ENCODE measurements around the gene SPACDR. TPM values are rescaled to one million over a fixed set of nuclear protein-coding genes. Genes with fewer than 3 reads are reported as not detected.
"Not testable (repeated sequence)": the region's sequence is repeated elsewhere in the genome, so short reads cannot be mapped to it uniquely, and the experiment has no call there.

SPACDR gene
- total and polyA plus RNA-seq, 7 donors: 0.63 to 0.95 TPM; not detected in 5

DNA sequence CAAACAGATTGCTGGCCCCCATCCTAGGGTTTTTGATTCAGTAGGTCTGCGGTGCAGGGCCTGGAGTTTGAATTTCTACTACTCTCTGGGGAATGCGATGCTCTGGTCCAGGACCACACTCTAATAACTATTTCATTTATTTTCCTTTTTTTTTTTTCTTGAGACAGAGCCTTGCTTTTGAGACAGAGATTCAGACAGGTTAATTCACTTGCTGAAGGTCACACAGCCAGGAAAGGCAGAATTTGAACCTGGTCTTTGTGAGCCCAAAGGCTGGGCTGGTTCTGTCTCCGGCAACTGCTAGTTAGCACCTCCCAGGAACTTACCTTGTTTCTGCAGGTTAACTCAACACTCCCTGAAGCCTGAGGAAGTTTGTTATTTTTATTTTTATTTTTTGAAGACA, 11.5 kb downstream of the SPACDR start:
- Histone ChIP-seq H3K27ac (no peak overlapping the region), H3K9me3 (no peaks in the 10 kb centered on the region), H3K4me1 (peaks cover 0 to 7% (median 2%) of the 10 kb centered on the region in 4 donors), H3K27me3 (no peaks in the 10 kb centered on the region), H3K36me3 (no peaks in the 10 kb centered on the region), H3K4me3 (no peak overlapping the region)
- intact Hi-C loops (cut with DNase I): no loop called here
- TF ChIP-seq EP300 (IDR thresholded peaks at IDR 0.05) (no peak), POLR2A (IDR thresholded peaks at IDR 0.05) (no peak), POLR2AphosphoS5 (IDR thresholded peaks at IDR 0.05) (no peak)
- TF ChIP-seq, protein P1, sequence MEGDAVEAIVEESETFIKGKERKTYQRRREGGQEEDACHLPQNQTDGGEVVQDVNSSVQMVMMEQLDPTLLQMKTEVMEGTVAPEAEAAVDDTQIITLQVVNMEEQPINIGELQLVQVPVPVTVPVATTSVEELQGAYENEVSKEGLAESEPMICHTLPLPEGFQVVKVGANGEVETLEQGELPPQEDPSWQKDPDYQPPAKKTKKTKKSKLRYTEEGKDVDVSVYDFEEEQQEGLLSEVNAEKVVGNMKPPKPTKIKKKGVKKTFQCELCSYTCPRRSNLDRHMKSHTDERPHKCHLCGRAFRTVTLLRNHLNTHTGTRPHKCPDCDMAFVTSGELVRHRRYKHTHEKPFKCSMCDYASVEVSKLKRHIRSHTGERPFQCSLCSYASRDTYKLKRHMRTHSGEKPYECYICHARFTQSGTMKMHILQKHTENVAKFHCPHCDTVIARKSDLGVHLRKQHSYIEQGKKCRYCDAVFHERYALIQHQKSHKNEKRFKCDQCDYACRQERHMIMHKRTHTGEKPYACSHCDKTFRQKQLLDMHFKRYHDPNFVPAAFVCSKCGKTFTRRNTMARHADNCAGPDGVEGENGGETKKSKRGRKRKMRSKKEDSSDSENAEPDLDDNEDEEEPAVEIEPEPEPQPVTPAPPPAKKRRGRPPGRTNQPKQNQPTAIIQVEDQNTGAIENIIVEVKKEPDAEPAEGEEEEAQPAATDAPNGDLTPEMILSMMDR (IDR thresholded peaks at IDR 0.05): no peak
- no peak for DNase-seq
- 90 to 92% methylated on average over 3 of the region's 3 CpGs for WGBS, 2 donors

DNA sequence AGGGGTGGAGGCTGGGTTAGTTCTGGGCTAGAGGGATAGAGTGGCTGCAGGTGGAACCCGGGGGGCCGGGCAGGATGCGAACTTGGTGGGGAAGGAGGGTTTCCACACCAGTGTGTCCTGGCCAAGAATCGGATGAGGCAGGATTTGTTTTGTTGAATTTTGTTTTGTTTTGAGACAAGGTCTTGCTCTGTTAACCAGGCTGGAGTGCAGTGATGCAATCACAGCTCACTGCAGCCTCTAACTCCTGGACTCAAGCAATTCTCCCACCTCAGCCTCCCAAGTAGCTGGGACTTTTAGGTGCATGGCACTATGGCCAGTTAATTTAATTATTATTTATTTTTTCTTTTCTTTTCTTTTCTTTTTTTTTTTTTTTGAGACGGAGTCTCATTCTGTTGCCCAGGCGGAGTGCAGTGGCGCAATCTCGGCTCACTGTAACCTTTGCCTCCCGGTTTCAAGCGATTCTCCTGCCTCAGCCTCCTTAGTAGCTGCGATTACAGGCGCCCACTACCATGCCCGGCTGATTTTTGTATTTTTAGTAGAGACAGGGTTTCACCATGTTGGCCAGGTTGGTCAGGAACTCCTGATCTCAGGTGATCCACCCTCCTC, 14.8 kb downstream of the SPACDR start:
- Histone ChIP-seq H3K27ac (peak overlapping the region in 3 of 4 donors; percentile 86 to 87 (median 87)), H3K4me3 (no peak overlapping the region), H3K4me1 (peaks cover 0 to 7% (median 2%) of the 10 kb centered on the region in 4 donors), H3K27me3 (no peaks in the 10 kb centered on the region), H3K36me3 (no peaks in the 10 kb centered on the region), H3K9me3 (no peaks in the 10 kb centered on the region)
- DNase-seq: no peak
- 90 to 93% methylated on average over 13 of the region's 13 CpGs for WGBS, 2 donors
- TF ChIP-seq POLR2AphosphoS5 (IDR thresholded peaks at IDR 0.05) (no peak), POLR2A (IDR thresholded peaks at IDR 0.05) (no peak), EP300 (IDR thresholded peaks at IDR 0.05) (no peak)
- TF ChIP-seq, protein P1 (IDR thresholded peaks at IDR 0.05): no peak
- intact Hi-C loops (cut with DNase I): no loop called here

DNA sequence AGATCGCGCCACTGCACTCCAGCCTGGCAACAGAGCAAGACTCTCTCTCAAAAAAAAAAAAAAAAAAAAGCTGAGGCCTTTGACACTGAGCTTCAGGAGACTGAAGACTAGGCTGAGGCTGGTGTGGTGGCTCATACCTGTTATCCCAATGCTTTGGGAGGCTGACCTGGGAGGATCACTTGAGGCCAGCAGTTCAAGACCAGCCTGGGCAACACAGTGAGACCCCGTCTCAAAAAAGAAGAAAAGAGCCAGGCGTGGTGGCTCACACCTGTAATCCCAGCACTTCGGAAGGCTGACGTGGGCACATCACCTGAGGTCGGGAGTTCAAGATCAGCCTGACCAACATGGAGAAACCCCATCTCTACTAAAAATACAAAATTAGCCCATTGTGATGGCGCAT, 16.7 kb downstream of the SPACDR start:
- H3K4me3 ChIP-seq; DNase-seq; H3K9me3 ChIP-seq; H3K36me3 ChIP-seq; H3K27ac ChIP-seq; intact Hi-C loops (cut with DNase I); H3K4me1 ChIP-seq; H3K27me3 ChIP-seq: not testable (repeated sequence)
- WGBS, 2 donors: 97% methylated on average over 8 of the region's 8 CpGs

DNA sequence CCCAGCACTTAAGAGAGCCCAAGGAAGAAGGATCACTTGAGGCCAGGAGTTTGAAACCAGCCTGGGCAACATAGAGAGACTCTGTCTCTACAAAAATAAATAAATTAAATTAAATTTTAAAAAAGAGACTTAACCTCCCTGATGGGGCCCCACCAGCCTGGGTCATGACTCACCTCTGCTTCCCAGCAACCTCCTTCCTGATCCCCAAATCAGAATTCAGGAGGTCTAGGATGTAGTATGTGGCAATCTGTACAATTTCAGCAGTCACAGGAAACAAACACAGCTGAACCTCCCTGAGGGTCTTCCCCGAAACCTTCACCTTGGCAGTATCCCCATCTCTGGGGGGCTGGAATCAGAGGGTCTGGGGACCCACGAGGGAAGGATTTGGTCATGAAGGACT, 18.0 kb downstream of the SPACDR start:
- WGBS, 2 donors: 81 to 86% methylated on average over 2 of the region's 2 CpGs
- no peak for DNase-seq
- Histone ChIP-seq H3K27me3 (no peaks in the 10 kb centered on the region), H3K4me1 (peaks cover 0 to 7% (median 2%) of the 10 kb centered on the region in 4 donors), H3K27ac (no peak overlapping the region), H3K4me3 (no peak overlapping the region), H3K36me3 (no peaks in the 10 kb centered on the region), H3K9me3 (no peaks in the 10 kb centered on the region)
- TF ChIP-seq, protein P1 (IDR thresholded peaks at IDR 0.05): no peak
- TF ChIP-seq POLR2A (IDR thresholded peaks at IDR 0.05) (no peak), EP300 (IDR thresholded peaks at IDR 0.05) (no peak)
- intact Hi-C loops (cut with DNase I): no loop called here

- intact Hi-C loops (cut with DNase I): no loop called here
- Histone ChIP-seq H3K4me1 (no peaks in the 10 kb centered on the region), H3K4me3 (no peak overlapping the region), H3K36me3 (no peaks in the 10 kb centered on the region), H3K27ac (peak overlapping the region; percentile 21 to 43 (median 37)), H3K9me3 (no peaks in the 10 kb centered on the region), H3K27me3 (no peaks in the 10 kb centered on the region)
- TF ChIP-seq EP300 (IDR thresholded peaks at IDR 0.05) (no peak), POLR2AphosphoS5 (IDR thresholded peaks at IDR 0.05) (peak in 2 of 4 donors; percentile 35 to 45)
- 43 to 49% methylated on average over 14 of the region's 14 CpGs for WGBS, 2 donors
- DNase-seq: no peak
These were observed 19.5 kb downstream of the SPACDR start for GRCh38 chr7:100444311-100445278.
